GM18526 (cell line): ENCODE results near the gene BIN1.

Experiments used
- POLR2A ChIP-seq: IDR thresholded peaks from 3 replicates; pipeline ENCODE4 v1.6.1; 2011; ENCODE audit not compliant: insufficient read length; ENCODE audit errors: extremely low read depth

BIN1 gene

DNA sequence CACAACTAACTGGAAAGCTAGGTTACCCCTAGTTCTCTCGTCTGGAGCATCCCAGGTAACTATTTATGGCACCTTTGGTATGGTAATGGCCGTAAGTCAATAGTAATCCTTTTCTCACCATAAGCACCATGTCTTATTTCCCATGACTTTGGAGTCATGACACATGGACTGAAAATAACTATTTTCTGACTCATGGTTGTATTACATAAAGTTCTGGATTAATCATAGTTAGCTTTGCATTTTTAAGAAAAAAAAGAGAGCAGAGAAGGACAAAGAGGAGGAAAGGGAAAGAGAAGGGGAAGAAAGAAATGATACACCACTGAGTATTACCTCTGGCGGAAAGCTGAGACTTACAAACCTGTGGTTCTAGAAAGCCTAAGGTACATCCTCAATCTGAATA lies 99.3 kb downstream of the BIN1 start:
- TF ChIP-seq POLR2A: no peak

DNA sequence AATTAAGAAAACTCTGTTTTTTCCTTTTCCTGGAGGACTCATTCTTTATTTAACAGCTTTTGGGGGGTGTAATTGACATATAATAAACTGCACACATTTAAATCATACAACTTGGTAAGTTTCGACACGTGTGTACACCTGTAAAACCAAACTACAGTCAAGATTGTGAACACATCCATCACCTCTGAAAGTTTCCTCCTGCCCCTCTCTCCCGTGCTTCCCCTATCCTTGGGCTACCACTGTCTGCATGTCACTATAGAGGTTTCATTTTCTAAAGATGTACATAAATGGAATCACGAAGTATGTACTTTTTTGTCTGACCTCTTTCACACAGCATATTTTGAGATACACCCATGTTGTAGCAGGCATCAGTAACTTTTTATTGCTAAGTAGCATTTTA lies 100.0 kb downstream of the BIN1 start:
- TF ChIP-seq POLR2A: no peak

DNA sequence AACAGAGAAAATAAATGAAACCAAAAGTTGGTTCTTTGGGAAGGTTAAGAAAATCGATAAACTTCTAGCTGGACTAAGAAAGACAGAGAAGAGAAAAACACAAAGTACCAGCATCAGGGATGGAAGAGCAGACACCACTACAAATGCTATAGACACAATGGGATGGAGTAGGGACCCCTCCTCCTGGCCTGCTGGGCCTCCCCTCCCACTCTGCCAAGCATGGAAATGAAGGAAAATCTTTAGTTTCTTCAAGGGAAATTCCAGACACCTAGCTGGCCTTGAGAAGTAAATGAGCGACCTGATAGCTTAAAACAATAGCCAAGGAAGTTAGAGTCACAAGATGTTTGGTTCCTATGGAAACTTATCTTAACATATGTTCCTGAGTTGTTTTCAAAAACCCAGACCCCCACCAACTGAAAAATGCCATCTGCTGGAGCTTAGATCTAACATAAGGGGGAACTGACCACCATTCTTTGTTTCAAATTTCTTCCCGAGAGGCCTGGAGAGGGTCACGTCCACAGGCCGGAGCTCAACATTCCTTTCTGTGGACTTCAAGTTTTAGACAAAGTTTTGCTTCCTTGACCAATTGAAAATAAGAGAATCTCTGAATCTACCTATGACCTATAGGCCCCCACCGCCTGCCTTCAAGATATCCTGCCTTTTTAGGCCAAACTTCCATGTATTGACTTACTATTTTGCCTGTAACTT lies 101.9 kb downstream of the BIN1 start:
- no peak for TF ChIP-seq POLR2A

DNA sequence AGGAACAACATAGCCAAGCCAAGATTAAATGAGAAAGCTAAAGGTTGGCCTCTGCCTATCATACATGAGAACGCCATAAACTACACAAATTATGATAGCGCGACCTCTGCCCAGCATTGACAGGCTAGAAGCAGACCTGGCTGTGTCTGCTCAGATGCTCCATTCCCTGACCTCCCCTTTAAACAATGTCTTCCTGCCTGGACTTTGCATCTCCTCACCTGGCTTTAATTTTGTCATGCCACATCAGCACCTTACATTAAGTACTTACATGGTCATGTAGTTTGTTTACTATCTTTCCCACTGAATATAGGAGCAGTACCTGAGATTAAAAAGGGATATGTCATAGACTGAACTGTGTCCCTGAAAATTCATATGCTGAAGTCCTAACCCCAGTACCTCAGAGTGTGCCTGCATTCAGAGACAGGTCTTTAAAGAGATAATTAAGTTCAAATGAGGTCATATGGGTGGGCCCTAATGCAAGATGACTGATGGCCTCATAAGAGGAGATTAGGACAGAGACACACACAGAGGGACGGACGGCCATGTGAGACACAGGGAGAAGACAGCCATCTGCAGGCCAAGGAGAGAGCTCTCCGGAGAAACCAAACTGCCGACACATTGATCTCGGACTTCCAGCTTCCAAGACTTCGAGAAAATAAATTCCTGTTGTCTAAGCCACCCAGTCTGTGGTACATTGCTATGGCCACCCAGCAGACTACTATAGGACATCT lies 103.7 kb downstream of the BIN1 start:
- no peak for TF ChIP-seq POLR2A

DNA sequence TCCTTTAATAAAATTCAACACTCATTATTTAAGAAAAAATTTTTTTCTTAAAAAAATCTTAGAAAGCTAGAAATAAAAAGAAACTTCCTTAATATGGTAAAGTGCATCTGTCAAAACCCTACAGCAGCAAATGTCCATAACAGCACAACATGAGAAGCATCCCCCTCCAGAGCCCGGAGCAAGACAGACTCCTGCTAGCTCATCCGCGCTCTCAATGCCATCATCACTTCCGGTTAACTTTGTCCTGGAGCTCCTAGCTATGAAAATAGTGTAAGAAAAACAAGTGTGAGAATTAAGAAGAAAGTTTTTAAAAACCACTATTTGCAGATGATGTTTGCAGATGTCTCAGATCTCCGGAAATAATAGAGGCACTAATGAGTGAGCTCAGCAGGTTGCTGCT lies 105.2 kb downstream of the BIN1 start:
- TF ChIP-seq POLR2A: no peak

DNA sequence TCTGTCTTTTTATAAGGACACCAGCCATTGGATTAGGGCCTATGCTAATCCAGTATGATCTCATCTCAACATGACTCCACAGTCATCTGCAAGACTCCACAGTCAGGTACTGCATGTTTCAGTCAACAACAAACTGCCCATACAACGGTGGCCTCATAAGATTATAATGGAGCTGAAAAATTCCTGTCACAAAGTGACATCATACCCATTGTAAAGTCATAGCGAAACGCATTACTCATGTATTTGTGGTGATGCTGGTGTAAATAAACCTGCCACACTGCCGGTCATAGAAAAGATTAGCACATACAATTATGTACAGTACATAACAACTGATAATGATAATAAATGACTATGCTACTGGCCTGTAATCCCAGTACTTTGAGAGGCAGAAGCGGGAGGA lies 106.0 kb downstream of the BIN1 start:
- no peak for TF ChIP-seq POLR2A

DNA sequence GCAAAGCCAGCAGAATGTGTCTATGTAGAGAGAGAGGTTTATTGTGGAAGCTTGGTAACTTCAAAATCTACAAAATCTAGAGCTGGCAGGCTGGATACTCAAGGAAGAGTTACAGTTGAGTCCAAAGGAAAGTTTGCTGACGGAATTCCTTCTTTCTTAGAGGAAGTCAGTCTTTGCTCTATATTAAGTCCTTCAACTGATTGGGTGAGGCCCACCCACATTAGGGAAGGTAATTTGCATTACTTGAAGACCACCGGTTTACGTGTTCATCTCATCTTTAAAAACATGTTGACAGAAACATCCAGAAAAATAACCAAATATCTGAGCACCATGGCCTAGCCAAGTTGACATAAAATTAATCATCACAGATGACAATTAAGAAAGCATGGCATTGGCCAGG lies 106.8 kb downstream of the BIN1 start:
- TF ChIP-seq POLR2A: no peak

DNA sequence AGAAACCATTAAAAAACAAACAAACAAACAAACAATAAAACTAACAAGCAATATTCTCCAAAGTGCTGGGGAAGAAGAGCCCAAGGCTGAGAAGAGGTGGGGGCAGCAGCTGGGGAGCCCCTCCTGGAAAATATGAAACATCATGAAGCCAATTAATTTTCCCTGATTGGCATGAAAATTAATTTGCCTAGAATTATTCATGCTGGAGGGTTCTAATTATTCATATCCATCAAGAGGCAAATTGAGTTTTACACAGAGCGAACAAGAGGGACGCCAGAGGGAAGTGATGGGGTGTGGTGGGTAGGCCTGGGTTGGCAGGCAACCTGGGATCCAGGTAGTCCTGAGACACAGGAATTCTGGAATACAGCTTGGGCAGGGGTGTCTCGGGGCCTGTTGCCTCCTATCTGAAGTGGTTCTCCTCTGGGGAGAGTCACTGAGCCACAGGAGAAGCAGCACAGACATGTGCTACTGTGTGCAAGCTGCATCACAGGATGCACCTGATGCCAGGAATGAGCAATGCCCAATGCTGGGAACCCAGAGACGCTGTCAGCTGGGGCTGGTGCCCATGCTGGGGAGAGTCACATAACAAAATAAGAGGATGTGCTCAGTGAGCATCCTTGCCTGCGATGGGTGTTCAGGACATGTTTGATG lies 107.7 kb downstream of the BIN1 start:
- TF ChIP-seq POLR2A: no peak

DNA sequence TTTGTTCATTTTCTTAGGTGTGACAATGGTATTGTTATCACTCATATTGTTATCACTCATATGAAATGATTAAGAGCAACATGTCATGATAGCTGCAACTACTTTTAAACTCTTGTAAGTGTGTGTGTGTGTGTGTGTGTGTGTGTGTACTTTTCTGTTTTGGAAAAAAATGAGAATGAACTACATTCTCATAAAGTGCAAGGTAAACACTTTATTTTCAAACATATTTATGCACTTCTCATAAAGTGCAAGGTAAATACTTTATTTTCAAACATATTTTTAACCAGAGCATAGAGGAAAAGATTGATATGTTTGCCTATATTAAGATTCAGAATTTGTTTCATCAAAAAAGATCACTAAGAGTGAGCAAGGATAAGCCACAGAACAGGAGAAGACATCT lies 108.5 kb downstream of the BIN1 start:
- TF ChIP-seq POLR2A: no peak
